ENCODE results near the gene MRGPRG.

GRCh38 chr11:3213659-3214419, 4.8 kb downstream of the MRGPRG start:
- TF ChIP-seq CTCF (conservative IDR thresholded peaks at IDR 0.05; ENCODE audit: low read depth, low read length), result no peak
- TF ChIP-seq EZH2 (IDR thresholded peaks at IDR 0.05; ENCODE audit: low read length, unreplicated experiment), result no peak
- no peak for TF ChIP-seq EZH2phosphoT487 (IDR thresholded peaks at IDR 0.05; ENCODE audit: borderline replicate concordance, low read length)

Measured in PC-3 (cell line).